Left ventricle myocardium inferior (tissue), 1 donor: ENCODE data around the gene HTR2C. TPM values are rescaled to one million over a fixed set of nuclear protein-coding genes. Genes with fewer than 3 reads are reported as not detected.
A peak's percentile ranks its signal among the peaks of the same experiment; 100 is the strongest.

ENCODE experiments used
- DNase-seq: peaks from one replicate; pipeline ENCODE4 v3.0.0-alpha.2; 2020
- H3K27ac ChIP-seq: fragments of 200-600 bp; replicated peaks from 2 replicates; pipeline ENCODE4 v1.8.0; 2021
- H3K27me3 ChIP-seq: fragments of 200-600 bp; 2 replicates; pipeline ENCODE4 v1.8.0; 2021; ENCODE audit warnings: low read depth
- H3K36me3 ChIP-seq: fragments of 200-600 bp; 2 replicates; pipeline ENCODE4 v1.8.0; 2021
- H3K4me1 ChIP-seq: fragments of 200-600 bp; 2 replicates; pipeline ENCODE4 v1.8.0; 2021
- H3K4me3 ChIP-seq: fragments of 200-600 bp; 2 replicates; pipeline ENCODE4 v1.8.0; 2021; ENCODE audit warnings: mild to moderate bottlenecking, moderate library complexity
- H3K9me3 ChIP-seq: fragments of 200-600 bp; replicated peaks from 2 replicates; pipeline ENCODE4 v1.8.0; 2021
- intact Hi-C: fragments of 100-400 bp; cut with micrococcal nuclease; formaldehyde crosslinking; loops from one replicate; pipeline ENCODE4 v1.11.0; 2022
- total RNA-seq: library from RNA; stranded (reverse); fragmentation: NEBNext Ultra II Directional; extraction: Animal tissue kit (Norgen Biotek cat#: 25700); gene quantifications from one replicate; pipeline ENCODE4 v1.2.1, GENCODE V29; 2021
- TF ChIP-seq, protein P1 (sequence below): fragments of 200-600 bp; IDR thresholded peaks from 2 replicates; pipeline ENCODE4 v1.8.0; 2021; ENCODE audit warnings: antibody characterized with exemption, mild to moderate bottlenecking, borderline replicate concordance
- donor health status: DM: no; HTN: yes; CAD: no; lungs with severe emphysema.

Gene HTR2C
- total RNA-seq, 1 donor from 2014 or later: not detected

DNA sequence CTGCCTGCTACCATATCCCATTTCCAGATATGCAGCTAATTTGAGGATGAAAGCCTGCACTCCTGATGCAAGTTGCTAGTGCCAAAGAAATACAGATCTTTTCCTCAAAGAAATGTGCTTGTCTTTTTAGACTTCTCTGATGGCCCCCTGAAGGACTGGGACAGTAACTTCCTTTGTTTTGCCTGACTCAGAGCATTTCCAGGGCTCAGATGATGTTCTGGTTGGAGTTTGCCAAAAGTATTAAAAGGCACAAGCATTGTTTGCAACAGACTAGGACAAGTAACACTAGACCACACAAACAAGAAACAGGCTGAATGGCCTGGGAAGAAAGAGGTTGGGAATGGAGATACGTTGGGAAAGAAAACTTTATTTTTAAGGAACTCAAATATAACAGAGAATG, 258.3 kb downstream of the HTR2C start:
- no peak for DNase-seq
- Histone ChIP-seq H3K4me3 (no peak overlapping the region), H3K27me3 (no peaks in the 10 kb centered on the region), H3K27ac (no peak overlapping the region), H3K9me3 (peaks cover 8% of the 10 kb centered on the region), H3K36me3 (no peaks in the 10 kb centered on the region), H3K4me1 (no peaks in the 10 kb centered on the region)
- TF ChIP-seq, protein P1, sequence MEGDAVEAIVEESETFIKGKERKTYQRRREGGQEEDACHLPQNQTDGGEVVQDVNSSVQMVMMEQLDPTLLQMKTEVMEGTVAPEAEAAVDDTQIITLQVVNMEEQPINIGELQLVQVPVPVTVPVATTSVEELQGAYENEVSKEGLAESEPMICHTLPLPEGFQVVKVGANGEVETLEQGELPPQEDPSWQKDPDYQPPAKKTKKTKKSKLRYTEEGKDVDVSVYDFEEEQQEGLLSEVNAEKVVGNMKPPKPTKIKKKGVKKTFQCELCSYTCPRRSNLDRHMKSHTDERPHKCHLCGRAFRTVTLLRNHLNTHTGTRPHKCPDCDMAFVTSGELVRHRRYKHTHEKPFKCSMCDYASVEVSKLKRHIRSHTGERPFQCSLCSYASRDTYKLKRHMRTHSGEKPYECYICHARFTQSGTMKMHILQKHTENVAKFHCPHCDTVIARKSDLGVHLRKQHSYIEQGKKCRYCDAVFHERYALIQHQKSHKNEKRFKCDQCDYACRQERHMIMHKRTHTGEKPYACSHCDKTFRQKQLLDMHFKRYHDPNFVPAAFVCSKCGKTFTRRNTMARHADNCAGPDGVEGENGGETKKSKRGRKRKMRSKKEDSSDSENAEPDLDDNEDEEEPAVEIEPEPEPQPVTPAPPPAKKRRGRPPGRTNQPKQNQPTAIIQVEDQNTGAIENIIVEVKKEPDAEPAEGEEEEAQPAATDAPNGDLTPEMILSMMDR: no peak
- intact Hi-C loops: no loop called here

DNA sequence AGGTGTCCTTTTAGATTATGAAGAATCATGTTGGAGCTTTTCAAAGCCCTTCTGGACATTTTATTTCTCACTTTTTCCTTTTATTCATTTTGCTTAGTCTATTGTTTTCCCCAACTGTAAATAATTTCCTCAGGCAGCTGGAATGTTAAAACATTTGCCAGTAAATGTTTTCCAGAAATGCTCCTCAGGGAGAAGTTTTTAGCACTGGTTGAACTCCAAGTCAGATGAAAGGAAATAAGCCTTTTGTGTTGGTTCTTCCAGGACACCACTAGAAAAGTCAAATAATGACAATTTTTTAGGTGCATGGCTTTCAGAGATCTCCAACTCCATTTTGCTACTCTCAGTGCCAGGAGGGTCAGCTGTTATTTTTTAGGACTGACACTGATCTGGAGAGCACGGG, 305.6 kb downstream of the HTR2C start:
- Histone ChIP-seq H3K27me3 (no peaks in the 10 kb centered on the region), H3K27ac (no peak overlapping the region), H3K4me3 (no peak overlapping the region), H3K36me3 (no peaks in the 10 kb centered on the region), H3K4me1 (no peaks in the 10 kb centered on the region), H3K9me3 (peaks cover 9% of the 10 kb centered on the region)
- TF ChIP-seq, protein P1: no peak
- intact Hi-C loops: no loop called here
- DNase-seq: no peak

DNA sequence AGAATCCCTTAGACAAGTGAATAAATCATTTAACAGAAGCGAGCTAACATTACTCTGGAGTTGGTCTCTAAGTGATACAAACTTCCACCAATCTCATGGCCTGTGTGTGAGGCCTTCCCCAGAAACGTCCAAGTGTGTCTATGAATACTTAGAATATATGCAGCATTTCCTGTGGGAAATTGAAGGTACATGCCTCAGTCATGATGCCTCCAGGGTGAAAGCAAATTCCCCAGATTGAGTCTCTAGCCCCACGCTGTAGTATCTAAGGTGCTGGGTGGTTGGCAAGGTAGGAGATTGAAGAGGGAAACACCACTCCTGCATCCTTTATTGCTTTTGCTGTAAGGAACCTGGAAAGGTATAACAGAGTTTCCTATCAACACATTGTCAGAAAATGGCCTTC, 319.7 kb downstream of the HTR2C start:
- Histone ChIP-seq H3K36me3 (no peaks in the 10 kb centered on the region), H3K27me3 (no peaks in the 10 kb centered on the region), H3K4me3 (no peak overlapping the region), H3K27ac (no peak overlapping the region), H3K9me3 (no peaks in the 10 kb centered on the region), H3K4me1 (no peaks in the 10 kb centered on the region)
- TF ChIP-seq, protein P1: no peak
- no peak for DNase-seq
- intact Hi-C loops: no loop called here

DNA sequence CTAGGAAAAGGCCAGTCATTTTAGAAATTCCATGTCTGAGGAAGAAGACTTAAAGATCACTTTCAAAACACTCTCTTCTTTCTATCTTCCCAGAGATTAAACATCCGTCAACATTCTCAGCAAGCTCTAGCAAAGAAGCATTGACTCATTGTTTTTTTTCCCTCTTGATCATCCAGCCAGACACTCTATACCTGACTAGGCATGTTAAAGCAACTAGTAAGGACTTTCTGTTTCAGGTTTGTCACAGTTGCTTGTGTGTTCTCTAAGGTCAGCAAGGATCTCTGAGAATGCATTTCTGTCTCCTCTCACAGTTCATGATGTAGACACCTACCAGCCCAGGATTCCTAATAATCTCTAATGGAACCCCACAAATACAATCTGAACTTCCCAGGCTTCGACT, 321.4 kb downstream of the HTR2C start:
- intact Hi-C loops: no loop called here
- no peak for DNase-seq
- Histone ChIP-seq H3K4me3 (no peak overlapping the region), H3K36me3 (no peaks in the 10 kb centered on the region), H3K9me3 (no peaks in the 10 kb centered on the region), H3K27me3 (no peaks in the 10 kb centered on the region), H3K4me1 (no peaks in the 10 kb centered on the region), H3K27ac (no peak overlapping the region)
- TF ChIP-seq, protein P1: no peak

DNA sequence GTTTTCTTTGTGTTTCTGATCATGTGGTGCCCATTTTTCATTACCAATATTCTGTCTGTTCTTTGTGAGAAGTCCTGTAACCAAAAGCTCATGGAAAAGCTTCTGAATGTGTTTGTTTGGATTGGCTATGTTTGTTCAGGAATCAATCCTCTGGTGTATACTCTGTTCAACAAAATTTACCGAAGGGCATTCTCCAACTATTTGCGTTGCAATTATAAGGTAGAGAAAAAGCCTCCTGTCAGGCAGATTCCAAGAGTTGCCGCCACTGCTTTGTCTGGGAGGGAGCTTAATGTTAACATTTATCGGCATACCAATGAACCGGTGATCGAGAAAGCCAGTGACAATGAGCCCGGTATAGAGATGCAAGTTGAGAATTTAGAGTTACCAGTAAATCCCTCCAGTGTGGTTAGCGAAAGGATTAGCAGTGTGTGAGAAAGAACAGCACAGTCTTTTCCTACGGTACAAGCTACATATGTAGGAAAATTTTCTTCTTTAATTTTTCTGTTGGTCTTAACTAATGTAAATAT, 323.2 kb downstream of the HTR2C start:
- H3K27ac ChIP-seq: no peak overlapping the region
- TF ChIP-seq, protein P1: no peak
- no peaks in the 10 kb centered on the region for H3K27me3 ChIP-seq
- DNase-seq: no peak
- no peak overlapping the region for H3K4me3 ChIP-seq
- no peaks in the 10 kb centered on the region for H3K4me1 ChIP-seq
- intact Hi-C loops: no loop called here
- H3K9me3 ChIP-seq: no peaks in the 10 kb centered on the region
- no peaks in the 10 kb centered on the region for H3K36me3 ChIP-seq

DNA sequence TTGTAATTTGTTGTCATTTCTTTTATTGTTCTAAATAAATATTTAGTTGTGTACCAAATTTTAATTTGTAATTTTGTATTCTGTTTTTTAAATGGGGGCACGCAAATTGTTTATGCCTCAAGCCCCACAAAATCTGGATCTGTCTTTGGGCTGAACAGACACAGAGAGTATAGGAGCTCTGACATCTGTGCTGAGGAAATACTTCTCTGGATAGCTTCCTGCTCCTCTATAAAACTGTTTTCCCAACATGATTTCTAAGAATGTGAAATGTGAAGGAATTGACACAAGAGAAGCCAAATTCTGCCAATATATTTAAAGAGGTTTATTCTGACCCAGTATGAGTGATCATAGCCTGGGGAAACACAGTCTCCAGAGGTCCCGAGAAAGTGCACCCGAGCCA, 340.5 kb downstream of the HTR2C start:
- no peaks in the 10 kb centered on the region for H3K9me3 ChIP-seq
- no peaks in the 10 kb centered on the region for H3K36me3 ChIP-seq
- intact Hi-C loops: no loop called here
- H3K4me1 ChIP-seq: peaks cover 20% of the 10 kb centered on the region
- no peak overlapping the region for H3K27ac ChIP-seq
- peak overlapping the region; percentile 11 for H3K4me3 ChIP-seq
- no peak for DNase-seq
- H3K27me3 ChIP-seq: no peaks in the 10 kb centered on the region
- TF ChIP-seq, protein P1: no peak
